Amniotic epithelial cell (primary cell): ENCODE results near the gene CYP2C19.
"Not testable (repeated sequence)": the region's sequence is repeated elsewhere in the genome, so short reads cannot be mapped to it uniquely, and the experiment has no call there.

Experiments
- DNase-seq: peaks from one replicate; pipeline ENCODE4 v3.0.0-alpha.2; 2010; ENCODE audit warnings: low read depth

CYP2C19 gene

DNA sequence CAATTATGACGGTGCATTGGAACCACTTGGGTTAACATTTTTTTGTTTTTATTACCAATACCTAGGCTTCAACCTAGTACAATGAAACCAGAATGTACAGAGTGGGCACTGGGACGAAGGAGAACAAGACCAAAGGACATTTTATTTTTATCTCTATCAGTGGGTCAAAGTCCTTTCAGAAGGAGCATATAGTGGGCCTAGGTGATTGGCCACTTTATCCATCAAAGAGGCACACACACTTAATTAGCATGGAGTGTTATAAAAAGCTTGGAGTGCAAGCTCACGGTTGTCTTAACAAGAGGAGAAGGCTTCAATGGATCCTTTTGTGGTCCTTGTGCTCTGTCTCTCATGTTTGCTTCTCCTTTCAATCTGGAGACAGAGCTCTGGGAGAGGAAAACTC, at the start of gene CYP2C19:
Gene CYP2C19 (plus strand): TSS at position 289 of the 400 bp plus-strand sequence. CDS start 25 bp downstream, at position 314.
- no peak for DNase-seq

DNA sequence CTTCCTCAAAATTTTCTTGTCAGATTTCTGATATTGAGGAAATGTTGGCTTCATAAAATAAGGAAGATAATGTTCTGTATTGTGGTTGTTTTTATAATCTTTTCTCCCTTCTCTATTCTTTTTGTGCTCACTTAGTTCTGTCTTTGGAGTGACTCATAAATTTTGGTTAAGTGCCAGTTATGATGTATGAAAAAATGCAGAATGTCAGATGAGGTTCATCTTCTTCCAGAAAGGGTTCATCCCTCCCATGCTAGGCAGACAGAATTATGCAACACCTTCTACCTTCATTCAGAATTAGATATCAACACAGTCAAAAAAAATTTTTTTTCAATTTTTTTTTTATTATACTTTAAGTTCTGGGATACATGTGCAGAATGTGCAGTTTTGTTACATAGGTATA, 36.6 kb upstream of the CYP2C19 start:
- peak; percentile 1 for DNase-seq

DNA sequence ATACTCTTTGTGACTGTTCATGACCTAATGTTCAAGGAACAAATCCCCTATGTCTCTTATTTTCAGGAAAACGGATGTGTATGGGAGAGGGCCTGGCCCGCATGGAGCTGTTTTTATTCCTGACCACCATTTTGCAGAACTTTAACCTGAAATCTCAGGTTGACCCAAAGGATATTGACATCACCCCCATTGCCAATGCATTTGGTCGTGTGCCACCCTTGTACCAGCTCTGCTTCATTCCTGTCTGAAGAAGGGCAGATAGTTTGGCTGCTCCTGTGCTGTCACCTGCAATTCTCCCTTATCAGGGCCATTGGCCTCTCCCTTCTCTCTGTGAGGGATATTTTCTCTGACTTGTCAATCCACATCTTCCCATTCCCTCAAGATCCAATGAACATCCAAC, 27.3 kb upstream of the CYP2C19 start:
- no peak for DNase-seq

DNA sequence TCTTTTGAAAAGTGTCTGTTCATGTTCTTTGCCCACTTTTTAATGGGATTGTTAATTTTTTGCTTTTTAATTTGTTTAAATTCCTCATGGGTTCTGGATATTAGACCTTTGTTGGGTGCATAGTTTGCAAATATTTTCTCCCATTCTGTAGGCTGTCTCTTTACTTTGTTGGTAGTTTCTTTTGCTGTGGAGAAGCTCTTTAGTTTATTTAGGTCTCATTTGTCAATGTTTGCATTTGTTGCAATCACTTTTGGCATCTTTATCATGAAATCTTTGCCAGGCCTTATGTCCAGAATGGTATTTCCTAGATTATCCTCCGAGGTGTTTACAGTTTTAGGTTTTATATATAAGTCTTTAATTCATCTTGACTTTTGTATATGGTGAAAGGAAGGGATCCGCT, 23.9 kb upstream of the CYP2C19 start:
- no peak for DNase-seq

DNA sequence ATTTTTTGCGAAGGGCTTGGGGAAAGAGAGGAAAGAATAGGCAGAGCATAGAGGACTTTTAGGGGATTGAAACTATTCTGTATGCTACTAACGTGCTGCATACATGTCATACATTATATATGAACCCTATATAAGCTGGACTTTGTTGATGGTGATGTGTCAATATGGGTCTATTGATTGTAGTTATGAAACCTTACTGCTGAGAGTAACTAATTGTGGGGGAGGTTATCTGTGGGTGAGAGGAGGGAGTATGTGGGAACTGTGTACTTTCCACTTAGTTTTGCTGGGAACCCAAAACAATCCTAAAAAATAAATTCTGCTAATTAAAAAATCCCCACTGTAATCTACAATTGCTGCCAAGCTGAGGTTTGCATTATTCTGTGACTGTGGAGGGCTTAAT, 15.3 kb upstream of the CYP2C19 start:
- DNase-seq: no peak

DNA sequence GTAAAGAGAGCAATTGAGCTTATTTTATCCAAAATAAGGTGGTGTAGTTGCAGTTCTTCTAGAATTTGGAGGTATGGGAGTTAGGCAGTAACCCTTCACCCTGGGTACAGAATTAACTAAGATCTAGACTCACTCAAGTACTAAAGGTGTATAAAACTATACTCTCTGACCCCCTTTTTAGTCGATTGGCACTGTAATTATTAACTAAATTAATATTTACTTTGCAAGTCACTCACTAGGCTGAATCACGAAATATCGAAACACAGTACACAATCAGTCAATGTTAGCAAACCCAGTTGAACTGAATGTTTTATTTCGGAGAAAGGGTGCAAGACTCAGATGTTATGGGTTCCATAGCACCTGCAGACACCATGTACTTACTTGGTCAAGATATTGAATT, 14.6 kb upstream of the CYP2C19 start:
- DNase-seq: no peak

DNA sequence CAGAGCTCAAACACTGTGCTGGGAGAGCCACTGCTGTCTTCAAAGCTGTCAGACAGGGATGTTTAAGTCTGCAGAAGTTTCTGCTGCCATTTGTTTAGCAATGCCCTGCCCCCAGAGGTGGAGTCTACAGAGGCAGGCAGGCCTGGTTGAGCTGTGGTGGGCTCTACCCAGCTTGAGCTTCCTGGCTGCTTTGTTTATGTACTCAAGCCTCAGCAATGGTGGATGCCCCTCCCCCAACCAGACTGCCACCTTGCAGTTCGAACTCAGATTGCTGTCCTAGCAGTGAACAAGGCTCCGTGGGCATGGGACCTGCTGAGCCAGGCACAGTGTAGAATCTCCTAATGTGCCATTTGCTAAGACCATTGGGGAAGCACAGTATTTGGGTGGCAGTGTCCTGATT, 4.6 kb upstream of the CYP2C19 start:
- no peak for DNase-seq

DNA sequence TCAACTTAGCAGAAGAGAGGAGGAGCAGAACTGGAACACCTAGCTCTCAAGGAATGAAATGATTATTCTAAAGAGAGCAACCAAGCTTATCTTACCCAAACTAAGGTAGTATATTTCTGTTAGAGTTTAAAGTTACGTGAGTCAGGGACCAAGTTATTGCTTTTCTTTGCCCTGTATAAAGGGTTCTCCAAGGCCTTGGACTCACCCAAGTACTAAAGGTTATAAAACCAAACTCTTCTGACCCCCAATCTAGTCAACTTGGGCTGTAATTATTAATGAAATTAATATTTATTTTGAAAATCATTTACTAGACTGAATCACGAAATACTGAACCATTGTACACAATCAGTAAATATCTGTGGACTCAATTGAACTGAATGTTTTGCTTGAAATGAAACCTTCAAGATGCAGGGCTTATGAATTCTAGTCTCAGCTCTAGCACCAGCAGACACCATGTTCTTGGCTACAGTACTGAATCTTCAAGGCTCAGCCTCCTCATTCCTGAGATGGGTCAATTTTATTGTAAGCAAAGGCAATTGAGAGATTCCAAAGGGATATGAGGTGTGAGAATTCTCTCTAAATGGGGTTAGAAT, 1.8 kb upstream of the CYP2C19 start:
- DNase-seq: no peak

DNA sequence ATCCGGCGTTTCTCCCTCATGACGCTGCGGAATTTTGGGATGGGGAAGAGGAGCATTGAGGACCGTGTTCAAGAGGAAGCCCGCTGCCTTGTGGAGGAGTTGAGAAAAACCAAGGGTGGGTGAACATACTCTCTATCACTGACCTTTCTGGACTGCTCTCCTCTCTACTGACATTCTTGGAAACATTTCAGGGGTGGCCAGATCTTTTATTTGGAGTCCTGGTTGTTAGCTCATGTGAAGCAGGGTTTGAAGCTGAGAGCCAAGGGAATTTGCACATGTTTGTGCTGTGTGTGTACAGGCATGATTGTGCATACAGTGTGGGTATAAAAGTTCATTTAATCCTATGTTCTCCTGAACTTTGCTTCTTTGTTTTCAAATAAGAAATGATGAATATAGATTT, 12.9 kb downstream of the CYP2C19 start:
- not testable (repeated sequence) for DNase-seq

DNA sequence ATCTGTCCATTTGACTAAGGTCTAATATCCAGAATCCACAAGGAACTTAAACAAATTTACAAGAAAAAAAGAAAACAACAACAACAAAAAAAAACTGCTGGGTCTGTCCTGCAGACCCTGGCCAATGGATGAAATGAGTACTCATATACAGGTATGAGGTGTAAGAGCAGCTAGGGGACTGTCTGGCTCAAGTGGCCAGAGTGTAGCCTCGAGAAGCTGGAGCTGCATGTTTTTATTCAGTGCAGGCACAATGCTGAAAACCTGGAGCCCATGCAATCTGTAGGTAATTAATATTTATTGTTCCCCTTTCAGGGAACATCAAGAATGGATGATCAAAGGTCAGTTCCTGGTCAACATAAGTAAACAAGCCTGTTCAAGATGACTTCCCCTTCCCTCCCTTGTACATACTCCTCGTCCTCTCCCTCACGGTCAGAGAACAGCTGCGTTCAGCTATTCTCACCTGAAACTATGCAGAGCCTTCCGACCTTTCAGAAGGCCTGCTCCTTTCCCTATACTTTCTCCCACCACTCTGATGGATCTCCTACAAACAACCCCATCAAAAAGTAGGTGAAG, 15.5 kb downstream of the CYP2C19 start:
- DNase-seq: no peak

DNA sequence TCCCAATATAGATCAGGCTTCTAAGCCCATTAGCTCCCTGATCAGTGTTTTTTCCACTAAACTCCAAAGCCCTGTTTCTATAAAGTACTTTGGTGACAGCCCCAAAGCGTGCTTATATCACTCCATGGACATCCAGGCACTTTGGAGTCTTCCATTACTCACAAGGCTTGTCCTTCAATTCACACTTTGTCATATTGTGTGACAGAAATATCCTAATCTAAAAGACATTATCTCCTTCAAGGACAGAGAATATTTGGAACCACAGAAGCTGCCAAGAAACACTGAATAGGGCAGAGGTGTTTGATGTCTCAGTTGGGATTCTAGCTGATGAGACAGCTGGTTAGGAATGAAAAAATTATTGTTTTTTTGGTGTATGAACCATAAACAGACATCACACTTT, 18.4 kb downstream of the CYP2C19 start:
- DNase-seq: no peak

DNA sequence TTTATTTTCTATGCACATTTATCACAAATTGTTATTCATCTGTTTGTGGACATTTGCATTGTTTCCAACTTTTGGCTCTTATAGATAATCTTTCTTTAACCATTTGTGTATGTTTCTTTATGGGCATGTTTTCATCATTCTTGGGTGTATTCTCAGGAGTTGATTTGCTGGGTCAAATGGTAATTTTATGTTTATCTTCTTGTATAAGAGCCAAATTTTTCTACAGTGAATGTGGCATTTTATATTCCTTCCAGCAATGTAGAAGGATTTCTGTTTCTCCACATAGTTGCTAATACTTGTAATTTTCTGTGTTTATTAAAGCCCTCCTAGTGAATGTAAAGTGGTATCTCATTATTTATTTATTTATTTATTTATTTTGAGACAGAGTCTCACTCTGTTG, 21.8 kb downstream of the CYP2C19 start:
- no peak for DNase-seq

DNA sequence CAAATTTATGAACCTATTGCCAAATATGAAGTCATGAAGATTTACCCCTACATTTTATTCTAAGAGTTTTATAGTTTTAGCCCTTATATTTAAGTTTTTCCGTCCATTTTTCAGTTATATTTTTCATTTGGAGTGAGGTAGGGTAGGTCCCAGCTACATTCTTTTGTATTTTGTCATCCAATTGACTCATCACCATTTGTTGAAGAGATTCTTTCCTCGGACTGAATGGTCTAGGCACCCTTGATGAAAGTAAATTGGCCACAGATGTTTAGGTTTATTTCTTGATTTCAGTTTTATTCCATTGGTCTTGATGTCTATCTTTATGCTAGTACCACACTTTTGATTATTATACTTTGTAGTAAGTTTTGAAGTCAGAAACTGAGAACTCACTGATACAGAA, 22.7 kb downstream of the CYP2C19 start:
- no peak for DNase-seq

DNA sequence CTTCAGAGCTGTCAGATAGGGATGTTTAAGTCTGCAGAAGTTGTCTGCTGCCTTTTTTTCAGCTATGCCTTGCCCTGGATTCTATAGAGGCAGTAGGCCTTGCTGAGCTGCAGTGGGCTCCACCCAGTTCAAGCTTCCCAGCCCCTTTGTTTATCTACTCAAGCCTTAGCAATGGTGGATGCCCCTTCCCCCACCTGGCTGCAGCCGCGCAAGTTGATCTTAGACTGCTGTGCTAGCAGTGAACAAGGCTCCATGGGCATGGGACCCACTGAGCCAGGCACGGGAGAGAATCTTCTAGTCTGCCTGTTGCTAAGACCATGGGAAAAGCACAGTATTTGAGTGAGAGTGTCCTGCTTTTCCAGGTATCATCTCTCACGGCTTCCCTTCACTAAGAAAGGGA, 38.1 kb downstream of the CYP2C19 start:
- DNase-seq: not testable (repeated sequence)

DNA sequence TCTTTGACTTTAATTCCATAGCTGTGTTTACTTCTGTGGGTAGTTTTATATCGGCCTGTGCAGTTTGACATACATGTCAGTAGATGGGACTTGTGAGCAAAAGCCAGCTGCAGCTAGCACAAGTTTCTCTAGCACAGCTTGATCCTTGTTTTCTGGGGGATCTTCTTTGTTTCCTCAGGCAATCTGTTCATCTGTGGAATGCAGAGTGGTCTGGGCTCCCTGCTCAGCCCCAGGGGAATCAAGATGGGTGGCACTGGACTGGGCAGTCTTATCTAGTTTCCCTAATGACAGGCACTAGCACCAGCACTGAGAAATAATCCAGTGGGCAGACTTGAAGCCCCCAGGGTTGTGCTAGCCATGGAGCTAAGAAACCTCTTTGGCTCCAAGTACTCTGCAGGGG, 40.8 kb downstream of the CYP2C19 start:
- no peak for DNase-seq

DNA sequence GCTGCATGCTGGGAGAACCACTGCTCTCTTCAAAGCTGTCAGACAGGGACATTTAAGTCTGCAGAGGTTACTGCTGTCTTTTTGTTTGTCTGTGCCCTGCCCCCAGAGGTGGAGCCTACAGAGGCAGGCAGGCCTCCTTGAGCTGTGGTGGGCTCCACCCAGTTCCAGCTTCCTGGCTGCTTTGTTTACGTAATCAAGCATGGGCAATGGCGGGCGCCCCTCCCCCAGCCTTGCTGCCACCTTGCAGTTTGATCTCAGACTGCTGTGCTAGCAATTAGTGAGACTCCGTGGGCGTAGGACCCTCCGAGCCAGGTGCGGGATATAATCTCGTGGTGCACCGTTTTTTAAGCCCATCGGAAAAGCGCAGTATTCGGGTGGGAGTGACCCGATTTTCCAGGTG, 67.5 kb downstream of the CYP2C19 start:
- DNase-seq: not testable (repeated sequence)

DNA sequence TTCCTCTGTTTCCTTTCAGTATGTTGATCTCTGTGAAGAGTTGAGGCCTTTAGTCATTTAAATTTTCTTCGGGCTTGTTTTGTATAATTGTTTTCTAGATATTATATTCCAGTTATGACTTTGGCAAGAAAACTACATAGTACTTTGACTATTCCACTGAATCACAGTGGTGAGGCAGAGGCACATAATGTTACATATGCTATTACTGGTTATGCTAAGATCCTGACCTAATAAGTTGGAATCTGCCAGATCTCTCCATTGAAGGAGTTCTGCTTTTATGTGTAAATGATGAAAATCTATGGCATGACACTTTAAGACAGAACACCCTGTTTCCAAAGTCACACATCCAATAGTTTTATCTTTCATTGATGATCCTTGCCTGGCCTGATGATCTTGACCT, 83.7 kb downstream of the CYP2C19 start:
- DNase-seq: no peak

DNA sequence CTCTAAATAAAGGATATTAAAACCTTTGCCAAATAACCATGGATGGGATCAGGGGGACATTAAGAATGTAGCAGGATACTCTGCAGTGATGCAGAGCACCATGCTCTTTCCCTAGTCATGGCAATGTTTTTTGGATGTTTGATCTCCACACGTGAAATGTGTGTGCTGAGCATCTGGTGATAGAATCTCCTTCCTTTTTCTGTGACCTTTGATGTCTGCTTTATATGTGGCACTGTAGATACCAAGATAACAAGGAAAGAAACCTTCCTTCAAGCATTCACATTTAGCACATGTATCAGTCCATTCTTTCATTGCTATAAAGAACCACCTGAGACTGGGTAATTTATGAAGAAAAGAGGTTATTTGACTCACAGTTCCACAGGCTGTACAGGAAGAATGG, 88.3 kb downstream of the CYP2C19 start:
- no peak for DNase-seq

DNA sequence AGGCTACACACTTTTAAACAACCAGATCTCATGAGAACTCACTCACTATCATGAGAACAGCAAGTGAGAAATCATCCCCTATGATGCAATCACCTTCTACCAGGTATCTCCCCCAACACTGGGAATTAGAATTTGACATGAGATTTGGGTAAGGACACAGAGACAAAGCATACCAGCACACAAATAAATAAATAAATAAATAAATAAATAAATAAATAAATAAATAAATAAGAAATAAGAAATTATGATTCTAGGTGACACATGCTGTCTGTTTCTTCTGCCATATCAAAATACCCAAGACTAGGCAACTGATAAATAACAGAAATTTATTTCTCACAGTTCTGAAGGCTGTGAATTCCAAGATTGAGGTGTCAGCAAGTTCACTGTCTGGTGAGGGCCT, 88.8 kb downstream of the CYP2C19 start:
- DNase-seq: no peak

DNA sequence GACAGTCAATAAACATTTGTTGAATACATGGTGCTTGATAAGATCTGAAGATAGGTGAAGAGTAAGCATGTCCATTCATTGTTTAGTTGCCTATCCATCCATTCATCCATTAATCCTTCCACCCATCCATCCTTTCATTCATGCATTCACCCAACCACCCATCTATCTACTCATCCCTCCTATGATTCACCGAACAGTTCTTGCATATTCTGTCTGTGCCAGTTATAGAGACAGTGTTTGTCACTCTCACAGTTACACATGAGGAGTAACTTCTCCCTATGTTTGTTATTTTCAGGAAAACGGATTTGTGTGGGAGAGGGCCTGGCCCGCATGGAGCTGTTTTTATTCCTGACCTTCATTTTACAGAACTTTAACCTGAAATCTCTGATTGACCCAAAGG, 90.0 kb downstream of the CYP2C19 start:
- DNase-seq: no peak

DNA sequence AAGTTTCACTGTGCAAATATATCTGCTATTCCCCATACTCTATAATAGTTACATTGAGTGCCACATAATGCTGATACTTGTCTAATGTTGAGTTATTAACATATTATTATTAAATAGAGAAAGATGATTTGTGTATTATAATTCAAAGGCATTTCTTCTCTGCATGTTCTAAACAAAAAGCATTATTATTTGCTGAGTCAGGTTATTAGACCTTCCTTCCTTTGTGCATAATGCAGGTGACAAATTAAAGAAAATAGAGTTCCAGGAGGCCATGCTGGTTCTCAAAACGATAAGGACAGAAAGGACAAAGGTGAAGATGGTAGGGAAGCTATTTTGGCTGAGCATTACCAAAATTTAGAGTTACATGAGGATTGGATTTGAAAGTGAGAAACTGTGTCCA, 90.6 kb downstream of the CYP2C19 start:
- no peak for DNase-seq

DNA sequence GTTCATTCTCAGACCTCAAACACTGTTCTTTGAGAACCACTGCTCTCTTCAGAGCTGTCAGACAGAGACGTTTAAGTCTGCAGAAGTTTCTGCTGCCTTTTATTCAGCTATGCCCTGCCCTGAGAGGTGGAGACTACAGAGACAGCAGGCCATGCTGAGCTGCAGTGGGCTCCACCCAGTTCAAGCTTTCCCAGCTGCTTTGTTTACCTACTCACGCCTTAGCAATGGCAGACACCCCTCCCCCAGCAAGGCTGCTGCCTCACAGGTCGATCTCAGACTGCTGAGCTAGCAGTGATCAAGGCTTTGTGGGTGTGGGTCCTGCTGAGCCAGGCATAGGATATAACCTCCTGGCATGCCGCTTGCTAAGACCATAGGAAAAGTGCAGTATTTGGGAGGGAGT, 95.5 kb downstream of the CYP2C19 start:
- no peak for DNase-seq

DNA sequence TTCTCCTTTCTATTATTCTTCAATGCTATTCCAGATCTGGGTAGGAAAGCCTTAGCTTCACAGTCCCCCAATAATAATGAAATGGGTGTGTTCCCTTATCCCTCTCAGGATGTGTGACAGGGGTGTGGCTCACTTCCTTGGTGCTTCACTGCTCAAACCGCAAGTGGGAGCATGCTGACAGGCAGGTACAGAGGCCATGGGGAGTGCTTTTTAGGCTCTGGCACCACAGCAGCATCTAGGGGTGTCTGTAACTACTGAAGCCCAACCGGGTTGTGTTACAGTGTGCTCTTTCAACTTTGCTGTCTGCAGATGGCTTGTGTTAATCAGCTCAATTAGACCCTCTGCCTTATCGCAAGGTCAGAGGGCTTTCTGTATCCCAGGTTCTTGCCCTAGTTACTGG, 96.6 kb downstream of the CYP2C19 start:
- no peak for DNase-seq

DNA sequence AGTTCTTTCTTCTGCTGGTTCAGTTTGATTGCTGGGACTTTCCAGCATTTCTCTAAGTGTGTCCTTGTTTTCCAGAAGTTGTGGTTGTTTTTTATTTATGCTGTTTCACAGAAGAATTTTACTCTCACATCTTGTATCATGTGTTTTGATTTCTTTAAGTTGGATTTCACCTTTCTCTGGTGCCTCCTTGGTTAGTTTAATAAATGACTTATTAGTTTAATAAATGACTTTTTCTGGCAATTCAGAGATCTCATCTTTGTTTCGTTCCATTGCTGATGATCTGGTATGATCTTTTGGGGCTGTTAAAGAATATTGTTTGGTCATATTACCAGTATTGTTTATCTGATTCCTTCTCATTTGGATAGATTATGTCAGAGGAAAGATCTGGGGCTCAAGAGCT, 116.2 kb downstream of the CYP2C19 start:
- DNase-seq: no peak

DNA sequence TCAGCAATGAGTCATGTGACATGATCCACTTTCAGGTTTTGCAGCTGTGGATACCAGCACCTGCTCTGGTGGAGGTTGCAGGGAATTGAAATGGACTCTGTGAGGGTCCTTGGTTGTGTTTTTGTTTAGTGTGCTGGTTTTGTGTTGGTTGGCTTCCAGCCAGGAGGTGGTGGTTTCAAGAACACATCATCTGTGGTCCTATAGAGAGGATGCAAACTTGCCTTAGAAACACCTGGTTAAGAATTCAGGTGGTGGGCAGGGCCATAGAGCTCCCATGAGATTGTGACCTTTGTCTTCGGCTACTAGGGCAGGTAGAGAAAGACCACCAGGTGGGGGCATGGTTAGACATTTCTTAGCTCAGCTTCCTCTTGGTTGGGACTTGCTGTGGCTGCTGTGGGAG, 116.7 kb downstream of the CYP2C19 start:
- DNase-seq: no peak
